Uterus (tissue), 2 donors: ENCODE results near the gene USP32.

Experiments used
- CTCF ChIP-seq, 4 experiments: fragments of 200-600 bp in 2 of 4; fragments of 450-650 bp in 2 of 4; sonication (generic) in 2 of 4; IDR thresholded peaks; one replicate each; pipeline ENCODE4 v1.5.1; 2016 to 2019; ENCODE audit warnings: antibody characterized with exemption in 4 of 4, mild to moderate bottlenecking in 2 of 4, moderate library complexity in 1 of 4
- POLR2A ChIP-seq, 2 donors: fragments of 450-650 bp; IDR thresholded peaks; one replicate each; pipeline ENCODE4 v1.6.1; 2016; ENCODE audit warnings: antibody characterized with exemption in 2 of 2, mild to moderate bottlenecking in 1 of 2, moderate library complexity in 1 of 2

GRCh38 chr17:60223456-60223855 lies 168.5 kb downstream of the USP32 start:
- TF ChIP-seq CTCF (IDR thresholded peaks at IDR 0.05) (no peak), POLR2A (IDR thresholded peaks at IDR 0.05) (no peak)
